ENCODE measurements around the gene TARS1.

Gene TARS1

DNA sequence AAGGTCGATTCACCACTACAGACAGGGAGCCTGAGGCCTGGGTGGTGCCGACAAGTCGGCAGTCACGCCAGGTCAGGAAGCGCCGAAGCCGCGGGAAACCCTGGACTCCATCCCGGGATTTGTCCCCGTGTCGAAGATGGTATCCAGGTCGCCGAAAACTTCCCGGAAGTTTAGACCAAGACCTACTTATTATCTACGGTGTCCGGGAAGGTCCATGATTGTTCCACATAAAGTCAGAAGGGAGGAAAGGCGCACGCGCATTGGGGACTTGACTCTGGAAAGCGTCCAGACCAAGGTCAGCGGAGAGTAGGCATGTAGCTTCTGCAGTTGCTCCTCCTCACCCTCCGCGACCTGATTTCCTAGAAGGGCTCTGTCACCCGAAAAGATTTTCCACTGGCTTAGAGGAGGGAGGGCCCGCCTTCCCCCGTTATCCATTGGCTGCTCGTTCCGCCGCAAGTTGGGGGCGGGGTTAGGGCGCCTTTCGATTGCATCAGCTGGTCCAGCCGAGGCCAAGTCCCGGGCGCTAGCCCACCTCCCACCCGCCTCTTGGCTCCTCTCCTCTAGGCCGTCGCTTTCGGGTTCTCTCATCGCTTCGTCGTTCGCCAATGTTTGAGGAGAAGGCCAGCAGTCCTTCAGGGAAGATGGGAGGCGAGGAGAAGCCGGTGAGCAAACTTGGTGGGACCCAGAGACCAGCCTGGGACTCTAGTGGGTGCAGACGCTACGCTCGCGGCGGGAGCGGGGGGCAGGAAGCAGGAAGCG is at the start of gene TARS1:
Gene TARS1 (plus strand): TSS at position 484 of the 759 bp plus-strand sequence. CDS start 122 bp downstream, at position 606.
- DNase-seq, result peak; percentile 100

- DNase-seq, result no peak
These were observed 42.3 kb upstream of the TARS1 start for GRCh38 chr5:33398501-33398900.

GRCh38 chr5:33400675-33401074 is 40.1 kb upstream of the TARS1 start:
- DNase-seq, result no peak

GRCh38 chr5:33401482-33402390 is 39.0 kb upstream of the TARS1 start:
- no peak for DNase-seq

GRCh38 chr5:33403187-33403586 is 37.6 kb upstream of the TARS1 start:
- no peak for DNase-seq

GRCh38 chr5:33408816-33409215 is 31.9 kb upstream of the TARS1 start:
- no peak for DNase-seq

DNA sequence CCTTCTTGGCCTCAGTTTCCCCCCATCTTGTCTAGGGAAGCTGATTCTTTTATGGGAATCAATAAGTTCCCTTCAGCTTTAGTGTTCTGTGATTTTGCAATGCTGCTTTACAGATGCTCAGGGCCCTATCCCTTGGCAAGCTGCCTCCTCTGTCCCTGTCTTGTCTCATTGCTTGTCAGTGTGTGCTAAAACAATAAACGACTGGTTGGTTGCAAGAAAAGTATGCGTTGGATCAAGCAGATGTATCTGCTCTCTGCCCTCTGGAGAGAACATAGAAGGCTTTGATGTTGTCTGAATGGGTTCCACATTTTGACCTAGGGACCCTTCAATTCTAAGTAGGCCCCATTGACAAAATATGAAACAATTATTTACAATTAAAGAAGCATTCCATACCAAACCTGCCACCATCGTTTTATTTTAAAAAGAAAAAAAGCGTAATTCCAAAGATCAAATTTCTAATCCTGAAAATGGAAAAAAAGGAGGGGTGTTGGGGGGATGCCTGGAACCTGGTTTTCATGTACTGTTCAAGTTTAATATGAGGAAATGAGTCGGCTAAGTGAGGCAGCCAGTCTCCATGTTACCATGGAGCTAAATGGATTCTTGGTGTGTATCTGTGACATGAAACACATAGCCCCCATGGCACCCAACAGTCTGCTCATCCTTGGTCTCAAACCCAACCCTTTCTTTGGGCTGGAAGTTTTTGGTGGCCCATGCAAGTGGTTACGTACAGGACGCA is 31.2 kb upstream of the TARS1 start:
- no peak for DNase-seq

DNA sequence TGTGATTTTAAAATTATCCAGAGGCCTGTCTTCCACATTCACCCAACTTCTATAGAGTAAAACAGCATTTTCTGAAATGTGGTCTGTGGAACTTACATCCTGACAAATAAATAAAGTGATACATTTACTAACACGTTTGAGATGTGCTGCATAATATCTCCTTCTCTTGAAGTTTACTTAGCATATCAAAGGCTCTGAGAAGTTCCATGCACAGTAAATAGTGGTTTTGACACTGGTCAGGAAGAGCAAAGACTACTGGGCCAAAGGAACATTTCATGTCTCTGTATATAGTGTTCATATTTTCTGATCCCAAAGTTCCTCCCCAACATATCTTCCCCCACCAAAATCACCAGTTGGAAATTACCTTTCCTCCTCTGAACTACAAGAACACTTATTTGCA is 30.5 kb upstream of the TARS1 start:
- DNase-seq, result no peak

DNA sequence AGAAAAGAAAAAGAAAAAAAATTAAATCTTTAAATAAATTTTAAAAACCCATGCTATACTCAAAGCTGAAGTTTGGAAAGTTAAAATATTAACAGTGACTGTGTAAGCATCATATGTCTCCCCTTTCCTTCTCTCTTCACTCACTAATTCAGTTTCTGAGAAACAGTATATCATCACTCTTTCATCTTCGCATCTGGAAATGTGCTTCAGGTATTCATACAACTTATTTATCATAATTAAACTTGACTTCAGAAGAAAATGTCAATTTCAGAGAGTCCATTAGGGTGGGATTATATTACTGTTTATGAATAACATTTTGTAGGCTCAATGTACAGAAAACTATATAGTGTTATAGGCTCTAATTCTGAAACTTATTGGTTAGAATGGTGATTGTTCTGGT is 29.3 kb upstream of the TARS1 start:
- DNase-seq, result no peak

DNA sequence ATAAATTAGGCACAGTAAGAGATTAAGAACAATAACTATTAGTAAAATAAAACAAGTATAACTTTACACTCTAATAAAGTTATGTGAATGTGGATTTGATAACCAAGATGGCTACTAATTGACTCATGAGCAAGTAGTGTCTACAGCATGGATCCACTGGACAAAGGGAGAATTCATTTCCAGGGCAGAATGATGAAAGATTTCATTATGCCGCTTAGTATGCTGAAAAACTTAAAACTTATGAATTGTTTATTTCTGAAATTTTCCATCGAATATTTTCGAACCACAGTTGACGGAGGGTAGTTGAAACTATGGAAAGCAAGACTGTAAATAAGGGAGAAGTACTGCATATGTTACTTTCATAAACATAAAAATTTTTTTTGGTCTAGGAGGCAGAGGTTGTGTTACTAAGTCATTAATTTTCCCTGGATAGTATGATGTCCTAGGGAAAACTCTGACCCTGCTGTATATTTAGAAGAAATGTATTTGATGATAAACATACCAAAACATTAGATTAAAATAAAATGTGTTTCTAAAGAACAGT is 24.9 kb upstream of the TARS1 start:
- no peak for DNase-seq

GRCh38 chr5:33417632-33418031 is 23.1 kb upstream of the TARS1 start:
- DNase-seq, result no peak

- DNase-seq, result no peak
These were observed 19.8 kb upstream of the TARS1 start for GRCh38 chr5:33420946-33421345.

DNA sequence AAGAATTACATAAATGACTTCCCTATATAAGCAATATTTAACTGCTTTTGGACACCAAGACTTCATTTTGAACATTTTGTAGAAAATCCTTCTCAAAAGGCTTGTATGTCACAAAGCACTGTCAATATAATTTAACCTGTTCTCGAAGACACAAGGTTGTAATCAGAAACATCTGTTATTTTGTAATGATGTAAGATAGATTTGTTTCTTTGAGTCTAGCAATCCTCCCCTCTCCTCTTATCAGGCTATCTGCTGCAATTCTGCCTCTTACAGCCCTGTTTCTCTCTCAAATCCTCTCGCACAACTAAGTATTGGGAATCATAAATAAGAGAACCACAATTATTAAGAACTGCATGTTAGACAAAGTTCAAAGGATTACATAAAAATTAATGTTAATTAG is 18.6 kb upstream of the TARS1 start:
- no peak for DNase-seq

DNA sequence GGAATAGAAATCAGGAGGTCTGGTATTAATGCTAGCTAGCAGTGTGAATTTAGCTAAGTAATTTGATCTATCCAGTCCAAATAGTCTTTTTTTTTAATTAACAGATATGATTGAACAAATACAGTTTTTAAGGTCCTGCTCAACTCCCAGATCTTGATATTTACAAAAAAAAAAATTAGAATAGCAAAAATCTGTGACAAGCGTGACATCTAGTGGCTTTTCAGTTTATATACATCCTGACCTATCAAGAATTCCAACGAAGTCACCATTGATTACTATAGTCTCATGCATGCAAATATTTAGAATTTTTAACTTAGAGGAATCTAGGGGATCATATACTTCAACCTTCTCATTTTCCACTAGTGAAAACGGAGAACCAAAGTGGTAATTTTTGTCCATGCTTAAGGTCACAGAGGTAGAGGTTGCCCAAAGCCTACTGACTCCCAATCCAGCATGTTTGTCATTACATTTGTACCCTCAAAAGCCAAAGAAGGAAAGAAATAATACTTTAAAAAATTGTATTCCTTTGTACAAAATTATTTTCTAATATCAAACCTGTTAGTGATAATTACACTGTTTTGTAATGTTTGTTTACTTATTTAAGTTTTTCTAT is 17.6 kb upstream of the TARS1 start:
- DNase-seq, result peak; percentile 63

GRCh38 chr5:33425314-33425713 is 15.5 kb upstream of the TARS1 start:
- no peak for DNase-seq

DNA sequence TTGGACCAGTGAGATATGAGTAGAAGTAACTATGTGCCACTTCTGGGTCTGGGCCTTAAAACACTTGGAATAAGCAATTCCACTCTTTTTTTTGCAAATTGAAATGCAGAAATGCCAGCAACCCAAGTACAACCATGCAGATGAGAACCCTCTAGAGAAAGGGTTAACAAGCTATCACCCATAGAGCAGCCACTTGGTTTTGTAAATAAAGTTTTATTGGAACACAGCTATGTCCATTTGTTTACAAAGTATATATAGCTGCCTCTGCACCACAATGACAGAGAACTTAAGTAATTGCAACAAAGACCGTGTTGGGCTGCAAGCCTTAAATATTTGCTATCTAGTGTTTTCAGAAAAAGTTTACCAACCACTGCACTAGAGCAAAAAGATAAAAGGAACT is 9.8 kb upstream of the TARS1 start:
- DNase-seq, result no peak

DNA sequence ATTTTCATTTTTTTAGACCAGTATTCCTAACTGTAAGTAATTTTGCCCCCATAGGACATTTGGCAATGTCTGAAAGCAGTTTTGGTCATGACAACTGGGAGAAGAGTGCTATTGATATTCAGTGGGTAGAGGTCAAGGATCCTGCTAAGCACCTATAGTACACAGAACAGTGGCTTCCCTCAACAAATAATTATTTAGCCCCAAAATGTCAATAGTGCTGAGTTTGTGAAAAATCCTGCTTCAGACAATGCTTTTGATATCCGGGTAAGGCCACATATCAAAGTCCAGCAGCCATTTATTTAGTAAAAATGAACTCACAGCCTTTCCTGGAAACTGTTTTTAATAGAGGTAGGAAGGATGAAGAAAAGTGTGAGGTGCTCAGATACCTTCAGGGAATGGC is 8.1 kb upstream of the TARS1 start:
- no peak for DNase-seq

DNA sequence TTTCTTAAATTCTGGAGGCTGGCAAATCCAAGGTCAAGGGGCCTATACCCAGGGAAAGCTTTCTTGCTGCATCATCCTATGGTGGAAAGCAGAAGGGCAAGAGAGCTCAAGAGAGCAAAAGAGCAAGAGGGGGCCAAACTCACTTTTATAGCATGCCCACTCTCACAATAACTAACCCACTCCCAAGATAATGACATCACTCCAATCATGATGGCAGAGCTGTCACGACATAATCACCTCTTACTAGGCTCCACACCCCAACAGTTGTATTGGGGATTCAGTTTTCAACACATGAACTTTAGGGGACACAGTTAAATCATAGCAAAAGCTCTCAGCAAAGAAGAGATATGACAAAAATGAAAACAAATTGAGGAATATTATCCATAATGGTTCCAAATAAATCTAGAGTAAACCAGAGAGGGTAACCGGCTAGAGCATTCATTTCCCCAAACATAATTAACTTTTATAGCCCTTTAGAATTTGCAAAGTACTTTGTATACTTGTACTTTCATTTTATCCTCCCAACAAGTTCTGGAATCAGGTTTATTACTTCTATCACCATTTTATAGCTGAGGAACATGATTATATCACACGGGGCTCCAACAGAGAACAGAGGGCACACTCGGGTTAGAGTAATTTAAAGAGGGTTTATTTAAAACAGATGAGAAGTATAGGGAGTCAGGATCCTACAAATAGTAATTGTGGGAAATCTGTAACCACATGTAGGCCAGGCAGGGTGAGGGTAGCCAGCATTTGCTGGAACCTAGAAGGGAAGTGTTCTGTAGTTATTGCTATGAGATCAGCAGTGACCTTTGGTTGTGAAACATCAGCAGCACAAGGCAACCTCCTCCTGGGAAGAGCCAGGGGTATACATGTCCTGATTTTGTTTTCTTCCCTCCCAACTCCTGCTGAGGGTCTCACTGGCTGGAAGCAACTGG is 7.2 kb upstream of the TARS1 start:
- no peak for DNase-seq

DNA sequence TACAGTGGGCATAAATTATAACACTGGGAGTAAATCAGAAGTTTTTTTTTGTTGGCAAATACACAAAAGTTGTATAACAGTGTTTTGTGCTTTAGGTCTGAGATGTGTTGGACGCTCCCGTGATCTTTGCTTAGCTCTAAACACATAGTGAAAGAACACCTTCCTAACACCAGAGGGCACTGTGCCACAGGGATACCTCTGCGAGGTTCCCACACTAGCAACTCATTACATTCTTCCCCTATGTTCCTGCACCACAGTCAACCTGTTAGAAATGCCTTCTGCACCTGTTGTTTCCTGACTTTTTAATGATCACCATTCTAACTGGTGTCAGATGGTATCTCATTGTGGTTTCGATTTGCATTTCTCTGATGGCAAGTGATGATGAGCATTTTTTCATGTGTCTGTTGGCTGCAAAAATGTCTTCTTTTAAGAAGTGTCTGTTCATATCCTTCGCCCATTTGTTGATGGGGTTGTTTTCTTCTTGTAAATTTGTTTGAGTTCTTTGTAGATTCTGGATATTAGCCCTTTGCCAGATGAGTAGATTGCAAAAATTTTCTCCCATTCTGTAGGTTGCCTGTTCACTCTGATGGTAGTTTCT is 4.8 kb upstream of the TARS1 start:
- peak; percentile 93 for DNase-seq

DNA sequence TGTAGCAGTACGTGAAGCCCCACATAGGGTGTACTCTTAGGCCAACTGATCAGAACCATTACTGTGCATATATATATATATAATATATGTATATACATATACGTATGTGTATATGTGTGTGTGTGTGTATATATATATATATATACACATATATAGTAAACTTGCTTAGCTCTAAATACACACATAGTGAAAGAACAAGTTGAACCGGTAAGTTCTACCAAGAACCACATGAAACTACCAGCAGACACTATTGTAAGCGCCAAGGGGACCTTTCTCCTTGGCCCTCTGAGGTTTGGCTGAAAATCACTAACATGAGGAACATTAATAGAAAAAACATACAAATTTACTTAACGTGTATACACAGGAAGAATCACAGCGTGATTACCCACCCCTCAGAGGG is 1.8 kb upstream of the TARS1 start:
- DNase-seq, result no peak

- DNase-seq, result no peak
These were observed 772 bp upstream of the TARS1 start for GRCh38 chr5:33439905-33440481.
